Measurements from ENCODE around the gene ANKRD53.

The ANKRD53 gene

DNA sequence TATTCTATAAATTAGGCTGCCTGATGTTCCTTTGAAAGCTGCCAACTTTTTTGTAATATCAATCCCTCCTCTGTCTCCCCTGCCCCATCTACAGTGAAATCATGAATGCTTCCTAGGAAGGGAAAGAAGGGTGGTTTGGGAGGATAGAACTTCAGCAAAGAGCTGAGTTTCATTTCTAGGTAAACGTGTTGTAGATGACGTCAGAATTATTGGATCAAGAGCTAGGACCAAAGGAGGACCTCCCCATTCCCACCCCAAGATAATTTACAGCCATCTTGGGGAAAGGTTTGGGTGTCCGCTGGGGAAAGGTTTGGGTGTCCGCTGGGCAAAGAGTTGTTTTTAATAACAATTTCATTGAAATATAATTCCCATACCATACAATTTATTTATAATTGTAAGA is 11.2 kb upstream of the ANKRD53 start:
- DNase-seq, result no peak

DNA sequence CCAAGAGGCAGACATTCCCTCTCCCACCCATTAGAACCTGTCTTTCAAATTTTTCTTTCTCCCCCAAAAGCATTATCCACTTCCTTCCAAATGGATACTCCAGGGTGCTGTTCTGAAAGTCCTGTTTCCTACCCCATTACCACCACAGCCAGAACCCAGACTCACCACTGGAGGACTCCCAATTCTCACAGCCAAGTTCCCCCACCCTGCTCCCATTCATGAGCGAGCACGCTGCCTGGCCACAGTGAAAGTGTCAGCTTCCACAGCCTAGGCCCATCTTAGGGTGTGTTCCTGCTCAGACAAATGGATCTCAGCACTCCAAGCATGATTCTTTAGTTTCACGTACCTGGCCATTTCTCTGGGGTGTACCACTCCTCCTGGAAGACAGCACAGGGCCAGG is 3.8 kb upstream of the ANKRD53 start:
- no peak for DNase-seq

DNA sequence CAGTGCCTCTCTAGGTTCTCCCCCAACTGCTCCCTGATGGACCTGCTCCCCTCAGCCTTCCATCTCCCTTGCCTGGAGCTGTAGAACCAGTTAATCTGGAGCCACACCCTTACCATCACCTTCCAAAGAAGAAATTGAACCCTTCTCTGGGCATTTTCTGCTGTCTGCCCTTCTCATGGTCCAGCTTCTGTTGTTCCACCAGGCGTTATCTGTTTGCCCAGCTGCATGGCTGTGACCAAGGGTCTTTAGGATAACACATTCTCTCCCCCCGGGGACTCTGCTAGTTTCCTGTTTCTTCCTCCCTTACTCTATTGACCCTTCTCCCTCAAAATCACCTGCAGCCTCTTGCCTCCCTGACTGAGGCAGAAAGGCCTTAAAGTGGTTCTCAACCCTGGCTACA is 3.2 kb upstream of the ANKRD53 start:
- no peak for DNase-seq

DNA sequence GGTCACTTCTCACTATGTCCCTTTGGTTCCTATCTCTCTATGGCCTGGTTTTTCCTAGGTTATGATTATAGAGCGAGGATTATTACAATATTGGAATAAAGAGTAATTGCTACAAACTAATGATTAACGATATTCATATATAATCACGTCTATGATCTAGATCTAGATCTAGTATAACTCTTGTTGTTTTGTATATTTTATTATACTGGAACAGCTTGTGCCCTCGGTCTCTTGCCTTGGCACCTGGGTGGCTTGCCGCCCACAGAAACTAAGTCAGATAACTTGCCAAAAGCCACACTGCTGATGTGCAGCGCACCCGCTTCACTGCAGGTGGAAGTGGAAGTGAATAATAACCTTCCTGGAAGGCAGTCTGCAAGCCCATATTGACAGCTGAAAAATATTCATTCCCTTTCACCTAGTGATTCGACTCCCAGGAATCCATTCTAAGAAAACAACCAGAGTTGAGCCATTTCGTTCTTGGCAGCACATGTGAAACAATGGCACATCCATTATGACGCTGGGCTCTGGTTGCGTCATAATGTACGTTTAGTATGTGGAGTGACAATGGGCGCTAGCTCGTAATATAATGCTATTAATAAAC is 725 bp upstream of the ANKRD53 start:
- peak; percentile 86 for DNase-seq

DNA sequence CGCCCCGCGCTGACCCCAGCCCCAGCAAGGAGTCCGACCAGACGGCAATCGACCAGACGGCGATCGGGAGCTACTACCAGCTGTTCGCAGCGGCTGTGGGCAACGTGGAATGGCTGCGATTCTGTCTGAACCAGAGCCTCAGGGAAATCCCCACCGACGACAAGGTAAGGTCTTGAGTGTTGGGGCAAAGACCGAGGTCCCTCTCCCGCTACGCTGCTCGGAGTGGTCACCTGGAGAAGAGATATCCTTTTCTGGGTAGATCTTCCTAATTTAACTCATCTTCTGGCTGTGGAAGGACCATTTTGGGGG is 704 bp downstream of the ANKRD53 start:
- DNase-seq, result no peak

DNA sequence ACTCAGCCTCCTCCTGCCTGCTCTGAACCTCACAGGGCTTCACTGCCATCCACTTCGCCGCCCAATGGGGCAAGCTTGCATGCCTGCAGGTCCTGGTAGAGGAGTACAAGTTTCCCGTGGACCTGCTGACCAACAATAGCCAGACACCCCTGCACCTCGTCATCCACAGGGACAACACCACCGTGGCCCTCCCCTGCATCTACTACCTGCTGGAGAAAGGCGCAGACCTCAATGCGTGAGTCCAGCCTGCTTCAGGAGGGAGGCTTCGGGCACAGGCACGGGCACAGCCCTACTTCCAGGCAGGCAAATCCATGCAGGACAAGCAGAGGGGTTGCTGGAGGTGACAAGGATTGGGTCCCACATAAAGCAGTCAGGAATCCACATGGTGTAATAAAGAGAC is 1.2 kb downstream of the ANKRD53 start:
- no peak for DNase-seq

DNA sequence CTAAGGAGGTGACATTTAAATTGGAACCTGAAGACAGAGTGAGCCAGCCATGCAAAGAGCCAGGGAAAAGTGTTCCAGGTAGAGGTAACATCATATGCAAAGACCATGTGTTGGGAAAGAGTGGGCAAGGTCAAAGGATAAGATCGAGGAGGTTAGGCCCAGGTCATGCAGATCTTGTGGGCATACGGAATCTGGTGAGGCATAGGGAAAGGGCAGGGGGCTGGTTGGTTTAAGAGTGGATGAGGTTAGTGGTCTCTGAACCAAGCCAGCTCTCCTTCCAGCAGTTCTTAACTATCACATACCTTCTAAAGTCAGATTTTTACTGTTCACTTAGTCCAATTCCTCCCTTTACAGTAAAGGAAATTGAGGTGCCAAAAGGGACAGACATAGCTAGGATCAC is 3.0 kb downstream of the ANKRD53 start:
- DNase-seq, result no peak

DNA sequence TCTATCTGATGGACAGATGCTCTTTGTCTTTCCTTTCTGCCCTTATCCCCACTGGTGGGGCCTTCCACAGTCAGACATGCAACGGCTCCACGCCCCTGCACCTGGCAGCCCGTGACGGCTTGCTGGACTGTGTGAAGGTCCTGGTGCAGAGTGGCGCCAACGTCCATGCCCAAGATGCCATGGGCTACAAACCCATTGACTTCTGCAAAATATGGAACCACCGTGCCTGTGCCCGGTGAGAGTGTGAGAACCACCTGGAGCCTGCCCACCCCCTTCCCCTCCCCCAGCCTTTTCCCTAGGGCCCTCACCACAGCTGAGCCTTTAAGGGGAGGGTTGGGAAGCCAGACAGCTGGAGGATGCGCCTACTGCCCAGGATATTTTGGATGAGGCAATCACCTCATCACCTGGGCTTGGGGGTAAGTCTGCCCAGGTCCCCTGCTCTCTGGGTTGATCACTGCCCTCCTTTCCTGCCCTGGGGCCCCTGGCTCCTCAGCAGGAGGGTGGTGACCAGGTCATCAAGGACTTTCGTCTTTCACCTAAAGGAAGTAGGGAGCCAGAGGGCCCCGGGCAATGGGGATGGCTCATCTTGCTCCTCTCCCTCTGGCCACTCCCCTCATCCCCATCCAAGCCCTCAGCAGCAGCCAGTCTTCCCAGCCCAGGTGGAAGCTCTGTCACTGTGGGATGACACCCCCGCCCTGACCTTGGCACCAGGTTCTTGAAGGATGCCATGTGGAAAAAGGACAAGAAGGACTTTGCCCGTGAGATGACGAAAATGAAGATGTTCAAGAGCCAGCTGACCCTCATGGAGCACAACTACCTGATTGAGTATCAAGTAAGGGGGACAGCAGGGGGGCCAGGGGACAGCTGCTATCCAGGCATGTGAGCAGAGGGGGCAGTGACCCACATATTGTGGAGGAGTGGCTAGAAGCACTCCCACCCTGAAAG is 3.7 kb downstream of the ANKRD53 start:
- no peak for DNase-seq

DNA sequence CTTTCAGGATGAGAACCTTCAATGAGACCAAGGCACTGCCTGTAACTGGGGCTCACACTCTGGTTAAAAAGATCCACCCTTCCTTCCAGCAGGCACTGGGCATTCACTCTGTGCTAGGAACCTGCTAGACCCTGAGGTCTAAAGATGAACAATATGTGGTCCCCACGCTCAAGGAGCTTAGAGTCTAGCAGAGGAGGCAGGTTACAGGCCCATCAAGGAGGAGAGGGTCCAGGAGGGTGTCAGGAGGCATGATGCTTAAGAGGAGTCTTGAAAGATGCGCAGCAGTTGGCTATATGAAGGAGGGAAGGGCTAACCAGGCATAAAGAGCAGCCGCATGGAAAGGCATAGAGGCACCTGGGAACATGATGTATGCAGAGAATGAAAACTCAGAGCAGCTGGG is 4.5 kb downstream of the ANKRD53 start:
- DNase-seq, result no peak

DNA sequence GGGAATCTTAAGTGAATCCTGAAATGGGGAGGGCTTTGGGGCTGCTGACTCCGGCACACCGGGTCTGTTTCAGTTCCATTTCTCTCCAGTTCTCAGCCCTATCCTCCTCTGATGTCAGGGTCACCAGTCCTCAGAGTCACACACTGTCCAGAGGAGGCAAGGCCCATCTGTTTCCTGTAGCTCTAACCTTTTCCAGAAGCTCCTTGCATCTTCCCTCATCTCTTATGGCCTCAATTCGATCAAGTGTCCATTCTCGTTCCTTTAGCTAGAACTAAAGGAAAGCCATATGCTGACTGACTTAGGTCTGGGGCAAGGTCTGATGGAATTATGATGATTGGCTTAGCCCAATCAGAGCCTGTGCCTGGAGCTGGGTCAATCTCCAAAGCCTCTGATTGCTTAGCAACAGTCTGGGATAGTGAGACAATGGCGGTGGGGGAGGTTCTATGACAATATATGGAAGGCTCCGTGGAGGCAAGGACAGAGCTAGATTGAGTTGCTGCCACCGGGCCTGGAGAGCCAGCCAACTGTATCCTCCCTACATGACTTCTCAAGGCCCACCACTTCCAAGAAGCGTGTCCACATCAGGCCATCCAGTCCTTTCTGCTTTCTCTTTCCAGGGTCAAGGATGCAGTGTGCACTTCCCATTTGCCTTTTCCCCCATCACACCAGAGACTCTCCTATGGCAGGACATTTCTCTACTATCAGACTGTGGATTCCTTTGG is 5.2 kb downstream of the ANKRD53 start:
- DNase-seq, result no peak

DNA sequence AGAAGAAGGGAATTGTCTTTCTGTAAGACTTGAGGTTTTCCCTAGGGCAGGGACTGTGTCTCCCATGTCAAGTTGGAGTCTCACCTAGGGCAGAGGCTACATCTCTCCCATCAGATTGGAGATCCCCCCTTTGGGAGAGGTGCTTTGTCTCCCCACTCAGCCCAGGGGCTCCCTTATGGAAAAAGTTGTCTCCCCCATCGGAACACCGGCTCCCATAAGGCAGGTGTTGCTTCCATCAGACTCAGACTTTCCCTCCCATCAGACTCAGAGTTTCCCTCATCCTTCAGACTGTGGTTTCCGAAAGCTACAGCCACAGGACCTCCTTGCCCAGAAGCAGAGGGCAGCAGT is 5.8 kb downstream of the ANKRD53 start:
- DNase-seq, result no peak

DNA sequence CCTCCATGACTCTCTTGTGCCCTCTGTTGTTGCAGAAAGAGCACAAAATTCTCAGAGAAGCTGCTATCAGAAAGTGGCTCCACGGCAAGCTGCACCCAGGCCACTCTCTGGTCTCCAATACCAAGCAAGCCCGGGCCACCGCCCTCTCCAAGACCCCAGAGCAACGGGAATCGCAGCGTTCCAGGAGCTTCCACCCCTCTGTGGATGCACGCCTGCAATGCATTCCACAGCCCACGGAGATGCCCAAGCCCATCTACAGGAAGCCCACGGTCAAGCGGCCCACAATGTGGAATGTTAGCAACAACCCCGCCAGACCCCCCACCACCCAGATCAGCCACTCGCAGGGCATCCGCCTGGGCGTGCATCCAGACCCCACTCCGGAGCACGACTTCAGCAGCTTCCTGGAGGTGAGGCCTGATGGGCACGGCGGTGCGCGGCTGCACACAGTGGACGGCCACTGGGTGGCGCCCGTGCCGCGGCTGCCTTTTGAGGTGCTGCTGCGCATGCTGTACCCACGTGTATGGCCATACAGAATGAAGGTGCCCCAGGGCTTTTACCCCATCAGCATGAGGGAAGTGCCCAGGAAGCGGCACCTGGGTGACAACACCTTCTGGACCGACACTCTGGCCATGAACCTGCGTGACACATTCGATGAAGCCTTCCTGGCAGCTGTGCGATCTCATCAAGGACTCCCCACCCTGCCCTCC is 6.3 kb downstream of the ANKRD53 start:
- peak; percentile 30 for DNase-seq

DNA sequence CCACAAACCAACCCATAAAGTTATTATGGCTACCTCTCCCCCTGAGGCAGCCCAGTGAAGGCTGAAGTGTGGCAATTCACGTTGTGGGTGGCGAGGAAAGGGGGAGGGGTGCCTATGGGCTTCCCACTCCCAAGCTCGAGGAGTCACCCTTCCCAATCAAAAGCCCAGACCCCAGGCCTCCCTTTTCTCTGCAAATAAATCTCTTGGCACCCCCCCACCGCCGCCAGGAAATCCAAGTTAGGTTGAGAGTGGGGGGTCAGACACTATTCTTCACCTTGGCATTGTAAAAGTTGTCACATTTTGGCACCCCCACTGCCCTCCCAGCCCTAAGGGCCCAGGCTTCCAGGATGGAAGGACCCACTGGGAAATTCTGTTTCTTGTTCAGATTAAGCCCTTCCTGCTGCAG is 6.9 kb downstream of the ANKRD53 start:
- DNase-seq, result no peak

DNA sequence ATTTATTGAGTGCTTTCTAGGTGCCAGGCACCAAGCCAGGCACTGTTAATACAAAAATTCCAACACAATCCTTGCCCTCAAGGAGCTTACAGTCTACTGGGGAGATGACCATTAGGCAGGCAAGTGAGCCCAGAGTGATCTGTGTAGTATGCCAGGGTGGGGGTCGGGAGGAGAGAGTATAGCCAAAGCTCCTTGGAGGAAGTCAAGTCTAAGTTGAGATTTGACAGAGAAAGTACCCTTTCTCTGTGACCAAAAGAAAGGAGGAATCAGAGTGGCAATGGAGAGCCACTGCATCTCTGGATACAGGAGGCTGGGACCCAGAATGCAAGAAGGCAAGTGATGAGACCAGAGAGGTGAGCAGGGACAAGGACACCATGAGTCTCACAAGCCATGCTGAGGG is 7.5 kb downstream of the ANKRD53 start:
- no peak for DNase-seq

DNA sequence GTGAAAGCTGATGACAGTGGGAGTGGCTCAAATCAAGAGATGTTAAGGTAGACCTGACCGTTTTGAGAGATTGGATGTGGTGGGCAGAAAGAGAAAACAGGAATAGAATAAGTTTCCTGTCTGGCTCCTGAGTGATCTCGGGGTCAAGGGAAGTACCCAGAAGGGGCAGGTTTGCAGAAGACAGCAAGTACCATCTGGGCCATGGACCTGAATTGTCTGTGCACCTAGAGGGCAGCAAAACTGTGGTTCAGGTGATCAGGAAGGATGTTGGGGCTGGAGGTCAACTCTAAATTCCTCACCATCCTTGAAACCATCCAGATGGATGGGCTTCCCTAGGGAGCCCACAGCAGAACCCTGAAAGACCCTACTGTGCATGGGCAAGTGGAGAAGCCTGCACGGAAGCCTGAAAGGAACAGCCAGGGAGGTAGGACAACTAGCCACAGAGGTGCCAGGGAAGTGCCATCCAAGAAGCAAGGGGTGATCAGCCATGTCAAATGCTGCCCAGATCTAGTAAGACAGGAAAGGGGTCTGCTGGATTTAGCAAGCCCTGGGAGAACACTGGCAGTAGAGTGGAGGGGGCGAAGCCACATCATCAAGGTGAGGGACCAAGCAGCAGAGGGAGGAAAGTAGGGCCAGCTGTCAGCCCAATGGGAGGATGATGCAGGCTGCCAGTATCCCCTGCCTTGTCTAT is 8.2 kb downstream of the ANKRD53 start:
- no peak for DNase-seq

DNA sequence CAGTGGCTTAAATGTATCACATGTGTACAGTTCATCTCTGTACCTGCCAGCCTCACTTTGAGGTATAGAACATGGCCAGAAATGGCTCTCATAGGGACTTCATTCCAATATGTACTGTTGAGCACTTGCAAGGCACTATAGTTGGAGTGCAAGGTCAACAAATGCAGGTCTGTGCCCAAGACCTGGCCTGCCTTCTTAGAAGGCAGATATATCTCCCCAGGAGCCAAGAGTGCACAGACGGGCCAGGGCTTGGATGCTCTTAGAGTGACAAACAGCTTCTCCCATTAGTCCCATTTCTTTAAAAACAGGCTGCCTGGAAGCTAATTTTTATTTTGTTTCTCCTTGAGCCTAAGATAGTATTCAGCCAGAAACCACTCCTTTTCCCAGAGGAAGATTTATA is 9.0 kb downstream of the ANKRD53 start:
- no peak for DNase-seq

DNA sequence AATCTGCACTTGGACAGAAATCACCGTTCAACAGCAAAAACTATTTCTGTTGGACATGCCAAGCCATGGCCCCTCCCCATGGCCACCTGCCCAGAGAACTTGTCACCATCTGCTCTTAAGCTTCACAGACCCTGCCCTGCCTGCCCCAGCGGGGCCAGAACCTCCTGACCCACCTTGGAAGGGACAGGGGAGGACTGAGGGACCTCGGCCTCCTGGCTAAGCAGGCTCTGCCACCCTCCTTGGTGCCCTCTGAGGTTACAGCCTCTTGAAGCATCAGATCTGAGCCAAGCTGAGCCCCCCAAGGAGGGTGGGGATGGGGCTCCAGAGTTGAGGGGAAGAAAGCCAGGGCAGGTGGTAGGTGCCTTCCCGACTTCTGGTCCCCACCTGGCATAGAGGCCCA is 9.7 kb downstream of the ANKRD53 start:
- no peak for DNase-seq

DNA sequence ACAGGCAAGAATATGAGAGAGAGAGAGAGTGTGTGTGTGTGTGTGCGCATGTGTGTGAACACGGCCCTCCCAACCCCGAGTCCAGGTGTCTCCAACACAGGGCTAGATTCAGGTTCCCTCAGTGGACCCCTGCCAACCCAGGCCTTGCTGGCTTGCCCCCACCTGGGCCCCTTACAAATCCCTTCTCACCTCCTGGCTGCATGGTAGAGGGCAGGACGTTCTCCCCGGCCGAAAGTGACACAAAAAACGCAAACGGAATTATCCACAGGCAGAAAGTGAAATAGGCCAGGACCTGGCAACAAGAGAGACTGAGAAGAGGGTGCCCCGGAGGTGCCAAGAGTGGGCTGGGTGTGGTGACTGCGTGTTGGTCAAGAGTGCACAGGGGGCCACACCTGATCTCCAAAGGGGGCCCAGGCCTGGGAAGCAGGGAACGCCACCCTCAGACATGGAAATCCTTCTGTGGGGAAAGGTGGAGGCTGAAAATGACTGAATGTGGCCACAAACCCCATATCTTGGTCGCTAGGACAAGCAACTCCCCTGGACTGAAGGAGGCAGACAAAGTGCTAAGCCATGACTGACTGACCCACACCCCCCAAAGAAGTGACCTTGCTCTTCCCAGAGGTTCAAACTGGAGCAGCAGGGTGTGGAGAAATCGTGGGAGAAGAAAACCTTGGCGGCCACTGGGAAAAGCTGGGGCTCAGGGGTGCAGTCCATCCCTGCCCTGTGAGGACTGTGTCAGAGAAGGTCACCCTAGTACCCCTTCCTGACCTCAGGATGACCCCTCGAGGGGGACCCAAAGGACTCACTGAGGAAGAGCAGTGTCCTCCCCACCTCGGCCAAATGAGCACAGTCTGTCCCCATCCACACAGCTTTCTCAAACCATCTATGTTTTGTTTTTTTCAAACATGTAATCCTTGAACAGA is 10.6 kb downstream of the ANKRD53 start:
- DNase-seq, result no peak

DNA sequence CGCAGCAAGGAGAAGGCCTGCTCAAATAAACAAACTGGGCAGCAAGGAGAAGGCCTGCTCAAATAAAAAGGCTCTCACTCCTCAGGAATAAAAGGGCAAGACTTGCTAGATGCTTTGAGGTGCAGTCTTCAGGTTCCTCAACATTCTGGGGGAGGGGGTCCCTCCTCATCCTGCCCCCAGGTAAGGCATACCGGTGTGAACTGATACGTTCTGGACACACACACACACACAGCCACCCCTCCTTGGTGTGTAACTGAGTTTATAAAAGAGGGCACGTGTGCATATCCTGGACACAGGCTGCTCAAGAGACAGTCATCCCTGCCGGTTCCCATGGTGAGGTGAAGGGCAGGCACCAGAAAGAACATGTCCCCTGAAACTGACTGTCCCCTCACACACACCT is 11.8 kb downstream of the ANKRD53 start:
- no peak for DNase-seq

DNA sequence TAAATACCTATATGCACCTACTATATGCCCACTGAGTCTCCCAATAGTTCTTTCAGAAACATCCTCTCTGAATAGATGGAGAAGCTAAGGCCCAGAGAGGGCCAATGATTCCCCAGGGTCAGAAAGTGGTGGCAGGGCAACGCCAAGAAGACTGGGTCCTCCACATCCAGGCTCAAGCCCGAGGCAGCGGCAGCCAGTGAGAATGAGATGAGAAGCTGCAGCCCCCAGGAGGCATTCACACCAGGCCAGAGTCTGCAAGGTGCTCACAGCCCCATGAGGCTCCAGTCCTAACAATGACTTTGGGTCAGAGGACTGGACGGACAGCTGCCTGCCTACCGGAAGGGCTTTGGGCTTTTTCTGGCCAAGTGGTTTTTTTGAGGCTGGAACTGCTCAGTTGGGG is 12.7 kb downstream of the ANKRD53 start:
- no peak for DNase-seq

DNA sequence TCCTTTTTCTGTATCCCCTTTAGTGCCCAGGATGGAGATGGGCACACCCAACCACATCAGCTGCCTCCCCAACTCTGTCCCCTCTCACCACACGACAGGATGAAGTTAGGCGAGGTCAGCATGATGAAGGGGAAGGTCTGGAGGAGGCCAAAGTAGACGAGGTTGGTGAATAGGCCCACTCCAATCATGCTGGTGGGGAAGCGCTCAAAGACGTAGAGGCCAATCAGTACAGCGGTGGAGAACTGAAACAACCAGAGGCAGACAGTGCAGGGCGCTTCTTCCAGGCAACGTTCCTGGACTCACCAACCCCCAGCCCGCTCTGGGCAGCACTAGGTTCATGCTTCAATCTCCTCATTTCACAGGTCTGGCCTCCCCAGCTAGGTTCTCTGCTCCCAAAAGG is 13.3 kb downstream of the ANKRD53 start:
- no peak for DNase-seq
